AG09319 (cell line): Measurements from ENCODE around the gene IGFBP5.

ENCODE experiments used
- DNase-seq: peaks from one replicate; pipeline ENCODE4 v3.0.0-alpha.2; 2010; ENCODE audit warnings: low read depth; ENCODE audit errors: extremely low read depth
- TF ChIP-seq, protein P1 (sequence below): IDR thresholded peaks from 2 replicates; pipeline ENCODE4 v1.5.1; 2011; ENCODE audit warnings: low read depth, mild to moderate bottlenecking, inconsistent platforms, low read length, moderate library complexity

Gene IGFBP5

GRCh38 chr2:216673021-216673420 lies 22.3 kb downstream of the IGFBP5 start:
- no peak for DNase-seq
- TF ChIP-seq, protein P1, sequence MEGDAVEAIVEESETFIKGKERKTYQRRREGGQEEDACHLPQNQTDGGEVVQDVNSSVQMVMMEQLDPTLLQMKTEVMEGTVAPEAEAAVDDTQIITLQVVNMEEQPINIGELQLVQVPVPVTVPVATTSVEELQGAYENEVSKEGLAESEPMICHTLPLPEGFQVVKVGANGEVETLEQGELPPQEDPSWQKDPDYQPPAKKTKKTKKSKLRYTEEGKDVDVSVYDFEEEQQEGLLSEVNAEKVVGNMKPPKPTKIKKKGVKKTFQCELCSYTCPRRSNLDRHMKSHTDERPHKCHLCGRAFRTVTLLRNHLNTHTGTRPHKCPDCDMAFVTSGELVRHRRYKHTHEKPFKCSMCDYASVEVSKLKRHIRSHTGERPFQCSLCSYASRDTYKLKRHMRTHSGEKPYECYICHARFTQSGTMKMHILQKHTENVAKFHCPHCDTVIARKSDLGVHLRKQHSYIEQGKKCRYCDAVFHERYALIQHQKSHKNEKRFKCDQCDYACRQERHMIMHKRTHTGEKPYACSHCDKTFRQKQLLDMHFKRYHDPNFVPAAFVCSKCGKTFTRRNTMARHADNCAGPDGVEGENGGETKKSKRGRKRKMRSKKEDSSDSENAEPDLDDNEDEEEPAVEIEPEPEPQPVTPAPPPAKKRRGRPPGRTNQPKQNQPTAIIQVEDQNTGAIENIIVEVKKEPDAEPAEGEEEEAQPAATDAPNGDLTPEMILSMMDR, result no peak

DNA sequence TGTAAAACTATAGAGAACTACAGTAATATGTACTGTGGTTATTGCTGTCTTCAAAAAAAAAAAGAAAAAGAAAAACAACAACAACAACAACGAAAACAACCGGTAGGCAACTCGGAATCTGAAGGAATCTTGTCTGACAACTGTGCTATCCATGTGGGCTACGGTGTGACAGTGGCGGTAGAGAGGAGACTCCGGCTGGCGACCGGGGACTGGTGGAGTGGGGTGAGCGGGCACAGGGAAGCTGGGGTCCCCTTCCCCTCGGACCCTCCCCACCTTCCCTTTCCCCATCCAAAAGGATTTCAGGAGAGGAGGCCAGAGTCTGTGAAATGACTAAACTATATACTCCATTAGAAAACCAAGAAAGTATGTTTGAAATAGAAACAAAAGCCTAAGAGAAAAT lies 22.9 kb downstream of the IGFBP5 start:
- TF ChIP-seq, protein P1, result no peak
- no peak for DNase-seq

DNA sequence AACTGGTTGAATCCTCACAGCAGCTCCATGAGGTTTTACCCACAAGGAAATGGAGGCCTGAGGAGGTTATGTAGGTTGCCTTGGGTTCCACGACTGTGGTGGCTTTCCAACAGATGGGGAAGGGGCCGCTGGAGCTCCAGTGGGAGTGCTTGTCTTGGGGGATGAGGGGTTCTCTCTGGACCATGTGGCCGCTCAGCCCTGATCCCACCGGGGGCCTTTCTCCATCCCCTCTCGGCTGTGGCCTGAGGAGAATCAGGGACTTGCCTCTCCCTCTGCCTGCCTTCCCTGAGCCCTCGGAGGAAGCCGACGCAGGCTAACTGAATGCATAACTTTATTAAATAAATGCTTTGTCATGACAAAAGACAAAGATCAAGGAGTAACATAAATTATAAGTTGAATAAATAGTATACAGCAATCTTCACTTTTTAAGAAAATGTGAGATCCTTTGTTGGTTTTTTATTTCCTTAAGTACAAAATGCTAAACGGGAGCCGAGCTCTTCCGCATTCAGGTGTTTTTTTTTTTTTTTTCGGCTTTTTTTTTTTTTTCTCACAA lies 23.5 kb downstream of the IGFBP5 start:
- no peak for DNase-seq
- TF ChIP-seq, protein P1, result no peak

GRCh38 chr2:216671081-216671411 lies 24.3 kb downstream of the IGFBP5 start:
- DNase-seq, result no peak
- TF ChIP-seq, protein P1, result no peak

DNA sequence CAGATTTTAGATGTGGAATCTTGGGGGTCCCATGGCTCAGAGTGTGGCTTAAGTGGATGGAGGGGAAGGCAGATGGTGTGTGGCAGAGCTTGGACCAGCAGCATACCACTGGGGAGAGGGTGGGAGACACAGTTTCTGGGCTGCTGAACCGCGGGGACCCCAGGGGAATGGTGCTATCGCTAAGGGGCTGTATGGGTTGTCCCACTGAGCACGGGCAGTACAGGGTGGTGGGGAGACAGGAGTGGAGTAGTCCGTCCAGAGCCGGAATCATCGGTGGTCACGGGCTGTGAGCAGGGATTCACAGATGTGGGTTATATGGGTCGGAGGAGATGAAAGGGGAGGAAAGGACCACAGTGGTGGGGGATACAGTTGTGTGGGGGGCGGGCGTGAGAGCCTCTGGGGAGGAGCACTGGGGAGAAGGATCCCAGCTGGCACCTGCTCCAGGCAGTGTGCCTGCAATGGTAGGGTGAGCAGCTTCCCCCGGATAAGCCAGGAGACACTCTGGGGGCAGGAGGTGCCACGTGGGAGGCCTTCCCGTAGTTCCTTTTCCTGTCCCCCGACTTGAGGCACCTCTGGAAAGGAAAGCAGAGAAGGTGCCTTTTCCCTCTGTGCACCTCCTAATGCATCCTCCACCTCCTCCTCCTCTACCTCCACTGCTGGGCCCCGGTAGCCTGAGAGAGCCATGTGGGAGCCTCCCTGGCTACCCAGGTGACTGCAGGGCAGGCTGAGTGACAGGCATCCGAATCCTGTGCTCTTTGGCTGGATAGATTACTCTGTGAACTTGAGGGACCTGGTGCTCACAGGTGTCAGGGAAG lies 24.9 kb downstream of the IGFBP5 start:
- TF ChIP-seq, protein P1, result no peak
- DNase-seq, result no peak

- no peak for DNase-seq
- TF ChIP-seq, protein P1, result peak; percentile 100
These were observed 28.7 kb downstream of the IGFBP5 start for GRCh38 chr2:216666461-216667233.

- TF ChIP-seq, protein P1, result no peak
- no peak for DNase-seq
These were observed 29.6 kb downstream of the IGFBP5 start for GRCh38 chr2:216665717-216666116.
